ENCODE data around the gene PPP2R5D. TPM values are rescaled to one million over a fixed set of nuclear protein-coding genes. Genes with fewer than 3 reads are reported as not detected.

The PPP2R5D gene
- total and polyA plus RNA-seq, 2 of the 8 experiments (the other 6 are each of a cell fraction or from before 2014, with no cell fraction given), result 52.1 to 55.7 TPM

- TF ChIP-seq TAF7 (optimal IDR thresholded peaks at IDR 0.05; ENCODE audit: borderline replicate concordance, low read depth, low read length) (peak; percentile 56), CBX8 (IDR thresholded peaks at IDR 0.05; ENCODE audit: borderline replicate concordance, low read depth, low read length) (no peak), ATF3 (IDR thresholded peaks at IDR 0.05; ENCODE audit: insufficient read depth, low read depth, low read length) (no peak), JUN (IDR thresholded peaks at IDR 0.05; ENCODE audit: low read depth, low read length) (no peak), HDAC6 (IDR thresholded peaks at IDR 0.05; ENCODE audit: low read depth, low read length) (no peak), SP4 (IDR thresholded peaks at IDR 0.05; ENCODE audit: low read length) (no peak), ASH2L (IDR thresholded peaks at IDR 0.05; ENCODE audit: low read length) (no peak), KDM5A (IDR thresholded peaks at IDR 0.05; ENCODE audit: low read length) (no peak), CHD7 (IDR thresholded peaks at IDR 0.05; ENCODE audit: insufficient replicate concordance, low read length) (no peak), CBX5 (IDR thresholded peaks at IDR 0.05; ENCODE audit: low read depth, low read length) (no peak)
These were observed 23.9 kb upstream of the PPP2R5D start, which contains the start of gene GNMT (continued) for GRCh38 chr6:42960243-42961019.

All from H1 (cell line).